Frontal cortex (tissue), 4 donors: ENCODE data around the gene TTC13. TPM values are rescaled to one million over a fixed set of nuclear protein-coding genes. Genes with fewer than 3 reads are reported as not detected.

Source experiments
- DNase-seq, 2 donors: peaks; one replicate each; pipeline ENCODE4 v3.0.0; 2012; ENCODE audit warnings: low spot score in 2 of 2
- FAIRE-seq: peaks from 2 replicates; lab custom pipeline; 2012; peaks lifted over from hg19 to GRCh38; lab: Jason Lieb, UNC
- total RNA-seq: library from RNA; depleted of rRNA; stranded (reverse); fragments of >200 nt; gene quantifications from one replicate; pipeline ENCODE4 v1.2.3, GENCODE V29; 2014
- donor health status: control.
- donor health status: control.
- donor health status: control.

Gene TTC13
- total RNA-seq, 1 donor from 2014 or later, result 64.8 TPM

- FAIRE-seq, result no peak
- DNase-seq, result no peak
These were observed 98.9 kb downstream of the TTC13 start for GRCh38 chr1:230879778-230880177.

- DNase-seq, result no peak
- FAIRE-seq, result no peak
These were observed 100.1 kb downstream of the TTC13 start for GRCh38 chr1:230878591-230878990.

GRCh38 chr1:230877924-230878590 lies 100.6 kb downstream of the TTC13 start:
- FAIRE-seq, result no peak

DNA sequence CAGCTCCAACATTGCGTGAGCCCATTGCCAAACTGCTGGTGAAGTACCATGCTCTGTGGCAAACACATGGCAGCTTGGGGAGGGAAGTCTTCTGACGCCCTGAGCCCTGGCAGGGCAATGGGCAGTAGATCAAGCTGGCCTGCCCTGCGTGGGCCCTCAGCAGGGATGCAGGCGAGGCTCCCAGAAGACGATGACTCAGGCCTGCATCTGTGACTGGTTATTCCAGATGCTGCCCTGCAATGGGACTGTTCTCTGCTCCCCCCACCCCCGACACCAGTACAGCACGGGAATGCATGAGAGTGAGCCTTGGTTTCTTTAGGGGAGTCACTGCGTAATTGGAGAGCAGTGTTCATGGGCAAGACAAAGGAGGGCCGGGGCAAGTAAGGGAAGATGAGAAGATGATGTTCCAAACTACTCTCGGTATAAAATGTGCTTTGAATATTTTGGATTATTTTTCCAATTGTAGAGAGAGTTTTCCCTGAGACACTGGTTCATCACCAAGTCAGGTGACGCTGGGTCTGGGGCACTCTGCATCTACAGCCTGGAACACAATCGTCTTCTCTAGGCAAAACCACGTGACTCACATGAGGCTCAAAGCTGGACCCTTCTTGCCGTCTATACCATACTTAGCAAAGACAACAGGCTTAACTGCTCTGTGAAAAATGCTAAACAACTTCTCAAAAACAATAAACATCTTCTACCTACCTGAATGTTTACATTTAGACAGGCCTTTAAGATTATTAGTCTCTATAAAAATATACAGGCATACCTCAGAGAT lies 101.3 kb downstream of the TTC13 start:
- no peak for DNase-seq
- FAIRE-seq, result no peak

More at GRCh38 chr1:230877924-230878590, 100.6 kb downstream of the TTC13 start:
- no peak for DNase-seq

- no peak for FAIRE-seq
These were observed 102.0 kb downstream of the TTC13 start for GRCh38 chr1:230876660-230877059.

DNA sequence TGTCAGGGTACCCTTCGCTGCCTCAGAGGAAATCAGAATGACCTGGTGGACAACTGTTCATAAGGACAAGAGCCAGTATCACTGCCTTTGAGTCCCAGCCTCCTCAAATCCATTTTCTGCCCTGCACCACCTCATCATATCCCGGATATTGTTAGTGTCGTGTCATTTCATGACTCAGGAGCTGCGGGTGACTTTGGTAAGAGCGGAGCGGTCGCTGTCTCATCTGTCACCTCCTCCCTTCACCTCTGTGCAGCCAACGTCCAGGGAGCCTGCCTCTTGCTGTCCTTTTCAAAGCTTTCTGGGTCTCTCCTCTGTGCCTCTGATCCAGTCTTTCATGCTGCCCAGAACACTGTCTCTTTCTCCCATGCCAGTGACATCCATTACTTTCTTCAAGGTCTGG lies 103.3 kb downstream of the TTC13 start:
- FAIRE-seq (no peak), DNase-seq (no peak)

More at GRCh38 chr1:230876660-230877059, 102.0 kb downstream of the TTC13 start:
- DNase-seq, result no peak

- no peak for FAIRE-seq
- DNase-seq, result no peak
These were observed 107.7 kb downstream of the TTC13 start for GRCh38 chr1:230870916-230871315.

GRCh38 chr1:230869500-230869899 lies 109.2 kb downstream of the TTC13 start:
- FAIRE-seq, result no peak
- DNase-seq, result no peak

- DNase-seq (peak; percentile 40 to 50), FAIRE-seq (no peak)
These were observed 109.8 kb downstream of the TTC13 start for GRCh38 chr1:230868736-230869385.

DNA sequence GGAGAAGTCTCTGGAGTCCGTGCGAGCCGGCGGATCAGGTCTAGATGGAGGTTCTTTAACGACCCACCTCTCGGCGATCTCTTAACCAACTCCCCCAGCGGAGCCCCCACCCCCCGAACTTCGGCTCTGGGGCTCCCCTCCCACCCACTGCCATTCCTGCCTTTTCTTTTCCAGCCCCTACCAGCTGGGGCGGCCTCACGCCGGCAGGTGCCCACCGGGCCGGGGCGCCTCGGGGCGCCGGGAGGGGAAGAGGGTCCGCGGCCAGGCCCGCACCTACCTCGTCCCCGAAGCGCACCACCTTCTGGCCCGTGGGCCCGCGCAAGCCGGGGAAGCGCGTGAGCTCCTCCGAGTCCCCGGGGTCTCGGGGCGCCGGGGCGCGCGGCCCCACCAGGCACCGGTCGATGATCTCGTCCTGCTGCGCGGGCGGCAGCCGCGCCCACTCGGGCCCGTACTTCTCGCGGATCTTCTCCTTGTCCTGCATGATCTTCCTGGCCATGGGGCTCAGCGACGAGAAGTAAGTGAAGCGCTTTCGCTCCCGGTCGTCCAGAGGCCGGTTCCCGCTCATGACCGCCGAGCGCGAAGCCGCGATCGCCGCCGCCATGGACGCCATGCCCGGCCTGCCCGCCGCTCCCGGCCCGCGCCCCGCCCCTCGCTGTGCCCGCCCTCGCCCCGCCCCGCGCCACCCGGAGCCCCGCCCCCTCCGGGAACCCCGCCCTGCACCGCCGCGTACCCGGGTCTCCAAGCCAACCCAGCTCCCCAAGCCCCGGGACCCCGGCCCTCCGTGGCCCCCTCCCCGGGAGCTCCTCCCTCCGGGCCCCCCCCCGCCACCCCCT lies 110.5 kb downstream of the TTC13 start, which contains the start of gene C1orf198:
C1orf198 (minus strand) TSS at position 619 of the 833 bp plus-strand sequence; CDS start at position 610, 9 bp downstream.
- no peak for FAIRE-seq
- peak; percentile 87 to 90 for DNase-seq

DNA sequence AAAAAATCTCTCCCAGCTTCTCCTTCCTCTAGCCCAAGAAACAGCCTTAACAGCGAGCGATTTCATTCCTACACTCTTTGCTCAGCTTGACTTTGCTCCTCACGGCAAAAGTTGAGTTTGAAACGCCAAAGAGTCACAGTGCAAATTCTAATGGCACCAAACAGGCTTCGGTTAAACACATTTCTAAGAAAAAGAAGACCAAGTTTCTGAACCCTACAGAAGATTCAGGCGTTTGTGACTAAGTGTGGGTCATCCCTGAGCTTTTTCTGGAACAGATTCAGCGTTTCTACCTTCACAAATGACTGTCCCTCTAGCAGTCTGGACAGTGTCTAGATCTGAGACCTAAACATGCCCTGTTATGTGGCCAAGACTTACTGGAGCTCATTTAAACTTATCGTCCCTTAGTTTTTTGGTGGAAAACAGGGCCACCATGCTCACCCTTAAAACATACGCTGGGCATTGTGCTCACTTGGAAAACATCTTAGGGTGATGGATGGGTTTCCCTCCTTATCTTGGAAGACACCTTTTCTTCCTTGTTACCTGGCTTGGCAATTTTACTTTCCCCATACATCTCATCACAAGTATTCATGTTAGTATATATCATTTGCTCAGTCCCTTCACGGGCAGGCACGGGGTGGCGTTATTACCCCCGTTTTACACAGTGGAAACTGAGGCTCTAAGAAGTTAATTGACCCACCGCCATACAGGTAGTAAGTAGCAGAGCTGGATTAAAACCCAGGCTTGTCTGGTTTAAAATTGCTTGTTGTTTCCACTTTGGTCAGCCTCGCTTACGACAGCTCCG lies 111.4 kb downstream of the TTC13 start:
- DNase-seq (peak in 1 of 2 donors; percentile 18), FAIRE-seq (no peak)

GRCh38 chr1:230866171-230867070 lies 112.2 kb downstream of the TTC13 start:
- peak in 1 of 2 donors; percentile 25 for DNase-seq
- FAIRE-seq, result no peak

DNA sequence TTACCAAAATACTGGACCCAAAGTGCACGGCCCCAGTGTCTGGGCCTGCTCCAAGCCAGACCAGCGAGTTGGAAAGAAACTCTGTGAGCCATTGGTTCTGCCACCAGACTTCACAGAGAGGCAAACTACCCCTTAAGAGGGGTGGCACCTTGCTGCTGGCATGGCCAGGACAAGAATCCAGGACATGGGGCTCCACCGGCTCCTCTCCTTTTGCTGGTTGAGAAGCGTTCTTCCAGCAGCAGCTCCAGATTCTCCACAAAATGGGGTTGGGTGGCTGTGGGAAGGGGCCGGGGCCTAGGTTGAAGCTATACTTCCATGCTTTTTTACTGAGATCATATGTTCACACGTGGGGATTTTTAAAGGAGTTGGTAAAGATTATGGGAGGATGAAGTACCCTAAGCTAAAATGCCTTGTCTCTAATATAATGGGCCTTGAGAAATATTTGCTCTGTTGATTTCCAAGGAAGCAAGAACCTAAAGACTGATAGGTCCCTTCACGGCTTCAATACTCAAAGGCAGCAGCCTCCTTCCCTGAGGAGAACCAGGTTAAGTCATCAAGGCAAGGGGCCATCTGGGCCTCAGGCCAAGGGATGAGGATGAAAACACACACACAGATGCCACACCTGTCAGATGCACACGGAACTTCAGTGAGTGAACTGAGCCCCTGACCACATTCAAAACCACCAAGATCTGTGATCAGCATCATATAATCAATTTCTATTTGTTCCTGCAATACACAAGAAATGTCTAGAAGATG lies 113.4 kb downstream of the TTC13 start:
- DNase-seq (no peak), FAIRE-seq (no peak)

DNA sequence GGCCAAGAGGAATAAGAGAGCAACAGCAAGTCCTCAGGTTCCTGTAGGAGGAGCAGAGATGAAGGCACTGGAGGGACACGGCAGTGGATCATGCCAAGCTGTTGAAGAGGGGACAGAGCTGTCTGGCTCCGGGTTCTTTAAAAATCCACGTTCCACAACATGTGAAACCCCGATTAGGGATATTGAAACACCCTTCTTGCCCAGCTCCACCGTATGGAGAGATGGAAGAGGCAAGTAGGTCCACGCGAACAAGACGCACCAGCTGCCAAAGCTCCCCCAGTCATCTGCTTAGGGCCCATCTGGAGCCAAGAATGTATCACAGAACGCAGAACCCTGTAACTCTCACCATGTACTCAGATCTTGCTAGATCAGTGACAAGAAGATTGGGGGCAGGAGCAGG lies 114.2 kb downstream of the TTC13 start:
- DNase-seq (peak in 1 of 2 donors; percentile 19), FAIRE-seq (no peak)

DNA sequence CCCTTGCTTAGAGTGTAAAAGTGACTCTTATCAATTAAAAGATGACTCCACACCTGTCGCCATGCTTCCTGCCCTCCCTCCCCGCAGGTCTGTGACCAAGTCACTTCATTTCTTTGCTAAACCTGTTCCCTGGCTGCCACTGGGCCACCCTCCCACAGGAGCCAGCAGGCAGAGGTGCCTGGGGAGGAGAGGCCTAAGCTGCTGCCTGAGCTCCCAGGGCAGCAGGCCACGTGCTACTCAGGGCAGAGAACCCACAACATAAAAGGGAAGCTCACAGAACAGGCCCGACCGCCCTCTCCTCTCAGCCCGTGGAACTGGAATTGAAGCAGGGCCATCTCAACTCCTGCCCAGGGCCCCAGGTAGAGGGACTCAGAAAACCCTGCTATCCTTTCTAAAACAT lies 115.2 kb downstream of the TTC13 start:
- no peak for FAIRE-seq
- peak in 1 of 2 donors; percentile 22 for DNase-seq

DNA sequence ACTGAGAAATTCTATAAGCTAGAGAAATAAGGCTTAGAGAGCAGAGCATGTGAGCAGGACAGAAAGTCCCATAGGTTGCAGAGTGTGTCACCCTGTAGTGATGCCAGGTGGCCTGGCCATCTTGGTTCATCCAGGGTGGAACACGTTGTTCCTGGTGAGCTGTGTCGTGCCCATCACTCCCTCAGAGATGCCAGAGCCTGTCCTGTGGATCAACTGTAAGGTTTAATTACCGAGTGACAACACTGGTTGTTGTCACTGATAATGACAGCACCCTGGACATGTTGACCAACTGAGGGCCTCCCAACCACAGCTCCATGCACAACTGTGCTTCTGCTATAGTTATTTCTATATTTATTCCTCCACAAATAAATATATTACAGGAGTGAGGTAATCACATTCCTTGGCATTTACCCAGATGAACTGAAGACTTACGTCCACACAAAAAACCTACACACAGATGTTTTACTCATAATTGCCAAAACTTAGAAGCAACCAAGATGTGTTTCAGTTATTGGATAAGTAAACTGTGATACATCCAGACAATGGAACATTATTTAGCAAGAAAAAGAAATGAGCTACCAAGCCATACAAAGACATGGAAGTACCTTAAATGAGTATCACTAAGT lies 116.6 kb downstream of the TTC13 start:
- FAIRE-seq (no peak), DNase-seq (no peak)

DNA sequence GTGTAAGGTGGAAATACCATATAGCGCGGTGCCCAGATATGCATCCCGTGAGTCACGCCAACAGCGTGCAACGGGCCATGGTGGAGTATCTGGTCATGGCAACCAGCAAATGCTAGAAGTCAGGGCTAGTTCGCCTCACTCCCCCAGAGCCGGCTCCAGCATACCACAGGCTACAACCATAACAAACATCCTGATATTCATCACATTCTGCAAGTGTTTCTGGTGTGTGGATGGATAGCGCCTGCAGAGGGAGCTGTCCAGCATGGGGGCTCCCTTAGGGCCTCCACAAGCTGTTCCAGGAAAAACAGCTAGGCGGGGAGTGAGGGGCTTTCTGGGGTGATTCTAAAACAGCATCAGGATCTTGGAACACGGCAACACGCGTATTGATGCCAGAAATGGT lies 117.2 kb downstream of the TTC13 start:
- no peak for DNase-seq
- FAIRE-seq, result no peak
